Activated CD4-positive, alpha-beta T cell treated with anti-CD3 and anti-CD28 coated beads, Interleukin-2, amount 50 U/mL, for 24 hours (primary cell): Measurements from ENCODE around the gene BBOF1.
"Not testable (repeated sequence)": the region's sequence is repeated elsewhere in the genome, so short reads cannot be mapped to it uniquely, and the experiment has no call there.

Experiments used
- DNase-seq, 2 donors: peaks; one replicate each; pipeline ENCODE4 v3.0.0-alpha.2; 2020; ENCODE audit warnings: low read depth in 1 of 2, low spot score in 1 of 2

Gene BBOF1

DNA sequence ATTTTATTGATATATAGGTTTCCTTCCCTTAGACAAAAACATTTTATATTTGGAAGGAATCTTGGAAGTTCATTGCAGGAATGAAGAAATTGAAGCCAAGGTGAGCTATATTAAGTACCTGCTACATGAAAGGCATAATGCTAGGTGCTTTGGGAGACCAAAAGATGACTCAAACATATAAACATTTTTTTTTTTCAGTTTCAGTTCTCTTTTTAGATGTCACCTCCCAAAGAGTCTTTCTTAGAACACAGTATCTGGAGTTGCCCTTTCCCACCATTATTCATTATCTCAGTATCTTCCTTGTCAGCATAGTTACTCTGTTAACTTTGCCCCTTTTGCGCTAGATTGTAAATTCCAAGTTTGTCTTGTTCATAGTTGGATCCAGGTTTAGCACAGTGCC is 66.7 kb downstream of the BBOF1 start:
- no peak for DNase-seq

DNA sequence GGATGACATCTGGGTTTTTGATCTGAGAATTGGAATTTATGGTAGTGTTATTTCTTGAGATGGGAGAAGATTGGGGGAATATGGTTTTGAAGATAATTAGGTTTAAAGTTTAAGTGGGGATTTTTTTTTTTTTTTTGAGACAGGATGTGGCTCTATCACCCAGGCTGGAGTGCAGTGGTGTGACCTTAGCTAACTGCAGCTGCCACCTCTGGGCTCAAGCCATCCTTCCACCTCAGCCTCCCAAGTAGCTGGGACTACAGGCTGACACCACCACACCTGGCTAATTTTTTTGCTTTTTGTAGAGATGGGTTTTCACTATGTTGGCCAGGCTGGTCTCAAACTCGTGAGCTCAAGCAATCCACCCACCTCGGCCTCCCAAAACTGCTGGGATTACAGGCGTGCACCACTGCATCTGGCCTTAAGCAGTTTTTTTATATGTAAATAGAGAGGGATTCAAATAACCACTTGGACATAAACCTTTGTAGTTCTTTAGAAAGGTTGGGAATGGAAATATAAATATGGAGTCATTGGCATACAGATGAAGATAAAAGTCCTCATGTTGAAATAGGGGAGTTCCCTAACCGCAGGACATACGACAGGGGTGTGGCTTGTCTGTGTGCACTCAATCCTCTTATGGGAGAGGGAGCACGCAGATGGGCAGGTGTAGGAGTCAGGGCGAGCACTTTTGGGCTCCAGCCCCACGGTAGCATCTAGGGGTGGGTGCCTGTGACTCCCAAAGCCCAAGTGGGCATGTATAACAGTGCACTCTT is 70.3 kb downstream of the BBOF1 start:
- no peak for DNase-seq

DNA sequence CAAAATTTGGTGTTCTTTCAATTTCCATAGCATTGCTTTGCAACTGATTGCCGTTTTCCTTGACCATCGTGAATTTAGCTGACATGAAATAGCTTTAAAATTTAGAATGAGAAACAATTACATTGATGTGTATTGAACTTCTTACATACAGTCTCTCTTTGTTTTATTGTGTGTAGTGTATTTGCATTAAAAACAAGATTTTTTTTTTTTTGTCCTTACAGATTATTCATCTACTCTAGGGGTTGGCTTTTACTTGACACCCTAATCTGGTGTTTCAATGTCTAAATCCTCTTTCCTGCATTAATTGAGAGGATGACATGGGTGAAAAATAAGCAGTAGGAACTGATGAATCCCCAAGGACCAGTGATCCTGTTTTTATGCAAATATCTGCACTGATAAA is 86.2 kb downstream of the BBOF1 start:
- no peak for DNase-seq

DNA sequence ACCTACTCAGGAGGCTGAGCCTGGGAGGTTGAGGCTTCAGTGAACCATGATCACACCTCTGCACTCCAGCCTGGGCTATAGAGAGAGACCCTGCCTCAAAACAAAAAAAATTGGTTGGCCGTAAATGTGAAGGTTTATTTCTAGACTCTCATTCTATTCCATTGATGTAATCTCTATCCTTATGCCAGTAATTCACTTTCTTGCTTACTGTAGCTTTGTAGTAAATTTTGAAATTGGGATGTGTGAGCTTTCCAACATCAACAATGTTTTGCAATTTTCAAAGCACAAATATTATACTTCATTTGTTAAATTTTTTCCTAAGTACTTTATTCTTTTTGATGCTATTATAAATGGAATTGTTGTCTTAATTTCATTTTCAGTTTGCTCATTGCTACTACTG is 90.2 kb downstream of the BBOF1 start:
- no peak for DNase-seq

DNA sequence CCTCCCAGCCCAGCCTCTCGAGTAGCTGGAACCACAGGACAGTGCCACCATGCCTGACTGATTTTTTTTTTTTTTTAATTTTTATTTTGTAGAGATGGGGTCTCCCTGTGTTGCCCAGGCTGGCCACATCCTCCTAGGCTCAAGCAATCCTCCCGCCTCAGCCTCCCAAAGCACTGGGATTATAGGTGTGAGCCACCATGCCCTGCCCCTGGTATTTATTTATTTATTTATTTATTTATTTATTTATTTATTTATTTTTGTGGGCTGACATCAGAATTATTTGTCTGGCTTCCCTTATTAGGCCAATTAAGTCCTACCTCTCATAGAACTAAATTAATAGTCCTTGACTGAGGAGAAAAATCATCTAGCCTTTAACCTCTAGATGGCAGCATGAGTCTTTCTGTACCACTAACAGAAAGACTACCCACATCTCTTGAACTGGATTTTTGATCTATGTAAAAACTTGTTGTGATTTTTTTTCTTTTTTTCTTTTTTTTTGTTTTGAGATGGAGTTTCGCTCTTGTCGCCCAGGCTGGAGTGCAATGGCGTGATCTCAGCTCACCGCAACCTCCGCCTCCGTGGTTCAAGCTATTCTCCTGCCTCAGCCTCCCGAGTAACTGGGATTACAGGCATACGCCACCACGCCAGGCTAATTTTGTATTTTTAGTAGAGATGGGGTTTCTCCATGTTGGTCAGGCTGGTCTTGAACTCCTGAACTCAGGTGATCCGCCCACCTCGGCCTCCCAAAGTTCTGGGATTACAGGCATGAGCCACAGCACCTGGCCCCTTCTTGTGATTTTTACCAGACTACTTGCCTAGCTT is 92.5 kb downstream of the BBOF1 start:
- not testable (repeated sequence) for DNase-seq
